NCI-H1694 (cell line): ENCODE data around the gene LEP.

Experiments used
- DNase-seq: peaks from one replicate; lab custom pipeline; 2025; lab: John Stamatoyannopoulos, UW

LEP gene

GRCh38 chr7:128247108-128247507, 6.0 kb downstream of the LEP start:
- no peak for DNase-seq

- no peak for DNase-seq
Observed at GRCh38 chr7:128247640-128248194, 6.6 kb downstream of the LEP start.

- no peak for DNase-seq
Observed at GRCh38 chr7:128251337-128251736, 10.3 kb downstream of the LEP start.

GRCh38 chr7:128253701-128254100, 12.6 kb downstream of the LEP start:
- no peak for DNase-seq

- no peak for DNase-seq
Observed at GRCh38 chr7:128254470-128254869, 13.4 kb downstream of the LEP start.

GRCh38 chr7:128255271-128255670, 14.2 kb downstream of the LEP start:
- DNase-seq = no peak

- no peak for DNase-seq
Observed at GRCh38 chr7:128257458-128257857, 16.4 kb downstream of the LEP start.

- peak; percentile 11 for DNase-seq
Observed at GRCh38 chr7:128259131-128260061, 18.3 kb downstream of the LEP start.

GRCh38 chr7:128260069-128260795, 19.2 kb downstream of the LEP start:
- DNase-seq = no peak

- no peak for DNase-seq
Observed at GRCh38 chr7:128262273-128263028, 21.4 kb downstream of the LEP start.

GRCh38 chr7:128263420-128263819, 22.3 kb downstream of the LEP start:
- DNase-seq = no peak

- no peak for DNase-seq
Observed at GRCh38 chr7:128264477-128264876, 23.4 kb downstream of the LEP start.

- no peak for DNase-seq
Observed at GRCh38 chr7:128265156-128265905, 24.3 kb downstream of the LEP start.

GRCh38 chr7:128265906-128266300, 24.8 kb downstream of the LEP start:
- DNase-seq = no peak

GRCh38 chr7:128266529-128266882, 25.4 kb downstream of the LEP start:
- DNase-seq = no peak

- DNase-seq = peak; percentile 87
Observed at GRCh38 chr7:128266883-128267594, 26.0 kb downstream of the LEP start.

- DNase-seq = no peak
Observed at GRCh38 chr7:128267595-128267924, 26.5 kb downstream of the LEP start.

GRCh38 chr7:128268233-128268632, 27.2 kb downstream of the LEP start:
- no peak for DNase-seq

GRCh38 chr7:128270826-128271272, 29.8 kb downstream of the LEP start:
- DNase-seq = no peak

- DNase-seq = no peak
Observed at GRCh38 chr7:128271471-128271941, 30.4 kb downstream of the LEP start.
